ENCODE data around the gene TUBA3C.

GRCh38 chr13:19185086-19185864 lies 3.7 kb upstream of the TUBA3C start:
- TF ChIP-seq ZNF660 (tag by site-specific recombination; IDR thresholded peaks at IDR 0.05) = no peak
- no peak for TF ChIP-seq ZNF23 (tag by site-specific recombination; IDR thresholded peaks at IDR 0.05; ENCODE audit: borderline replicate concordance)
- no peak for TF ChIP-seq BCL11A (tag by site-specific recombination; IDR thresholded peaks at IDR 0.05; ENCODE audit: low read depth)
- no peak for TF ChIP-seq SCRT1 (tag by site-specific recombination; IDR thresholded peaks at IDR 0.05; ENCODE audit: borderline replicate concordance)
- no peak for TF ChIP-seq ZNF670 (tag by site-specific recombination; IDR thresholded peaks at IDR 0.05; ENCODE audit: low read depth)
- TF ChIP-seq, protein P1, sequence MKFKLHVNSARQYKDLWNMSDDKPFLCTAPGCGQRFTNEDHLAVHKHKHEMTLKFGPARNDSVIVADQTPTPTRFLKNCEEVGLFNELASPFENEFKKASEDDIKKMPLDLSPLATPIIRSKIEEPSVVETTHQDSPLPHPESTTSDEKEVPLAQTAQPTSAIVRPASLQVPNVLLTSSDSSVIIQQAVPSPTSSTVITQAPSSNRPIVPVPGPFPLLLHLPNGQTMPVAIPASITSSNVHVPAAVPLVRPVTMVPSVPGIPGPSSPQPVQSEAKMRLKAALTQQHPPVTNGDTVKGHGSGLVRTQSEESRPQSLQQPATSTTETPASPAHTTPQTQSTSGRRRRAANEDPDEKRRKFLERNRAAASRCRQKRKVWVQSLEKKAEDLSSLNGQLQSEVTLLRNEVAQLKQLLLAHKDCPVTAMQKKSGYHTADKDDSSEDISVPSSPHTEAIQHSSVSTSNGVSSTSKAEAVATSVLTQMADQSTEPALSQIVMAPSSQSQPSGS (tag by site-specific recombination; IDR thresholded peaks at IDR 0.05; ENCODE audit: low read depth) = no peak
- no peak for TF ChIP-seq SETDB1 (IDR thresholded peaks at IDR 0.05; ENCODE audit: insufficient read length, low read length)
- TF ChIP-seq MYNN (tag by site-specific recombination; IDR thresholded peaks at IDR 0.05; ENCODE audit: borderline replicate concordance) = no peak

All from HEK293 (cell line).